Right lobe of liver (tissue), 4 donors: ENCODE measurements around the gene ADCYAP1.

Source experiments
- CTCF ChIP-seq, 4 donors: fragments of 200-600 bp in 3 of 4; fragments of 450-650 bp in 1 of 4; IDR thresholded peaks; one replicate each; pipeline versions ENCODE4 v1.5.1 to v1.8.0; 2016 to 2022; ENCODE audit warnings: antibody characterized with exemption in 4 of 4, mild to moderate bottlenecking in 2 of 4
- POLR2A ChIP-seq: fragments of 450-650 bp; IDR thresholded peaks from one replicate; pipeline ENCODE4 v1.6.1; 2017; ENCODE audit warnings: antibody characterized with exemption, mild to moderate bottlenecking
- donor health status: DM: no; HTN: no; CAD: no.
- donor health status: DM: no; HTN: no; CAD: no.
- donor health status: DM: no; HTN: yes; CAD: no.

DNA sequence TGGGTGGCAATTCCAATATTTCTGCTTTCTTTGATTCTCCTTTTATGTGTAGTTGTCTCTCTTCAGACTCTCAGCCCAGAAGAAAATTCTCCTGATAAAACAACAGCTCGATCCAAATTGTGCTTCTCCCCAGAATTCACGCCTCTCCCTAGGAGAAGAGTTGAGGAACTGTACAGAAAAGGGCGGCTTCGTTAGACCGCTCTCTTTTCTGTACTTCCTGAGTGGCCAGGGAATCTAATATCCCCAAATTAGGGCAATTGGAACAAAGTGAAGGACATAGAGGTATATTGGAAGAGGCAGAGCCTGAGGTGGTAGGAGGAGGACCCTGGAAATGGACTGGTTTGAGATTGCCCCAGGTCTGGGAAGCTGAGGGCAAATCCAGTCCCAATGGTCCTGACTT lies 5.6 kb downstream of the ADCYAP1 start:
- TF ChIP-seq CTCF (IDR thresholded peaks at IDR 0.05) (no peak), POLR2A (no peak)
